ENCODE data around the gene PPP3CA.

The PPP3CA gene

DNA sequence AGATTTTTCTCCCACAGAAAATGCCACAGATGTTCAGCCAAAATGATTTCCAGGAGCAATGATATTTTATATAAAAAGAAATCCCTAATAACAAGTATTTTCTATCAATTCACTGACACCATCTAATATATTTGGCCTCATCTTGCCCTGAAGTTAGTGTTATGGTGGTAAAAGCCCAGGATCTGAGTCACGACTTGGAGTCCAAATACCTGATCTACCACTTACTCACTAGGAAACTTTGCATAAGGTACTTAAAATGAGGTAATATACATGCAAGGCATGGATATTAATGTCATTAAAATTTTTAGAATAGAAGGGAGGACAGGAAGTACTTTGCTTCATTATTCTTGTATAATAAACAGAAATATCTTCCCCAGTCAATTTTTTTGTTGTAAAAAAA lies 16.3 kb downstream of the PPP3CA start:
- TF ChIP-seq, protein P1, sequence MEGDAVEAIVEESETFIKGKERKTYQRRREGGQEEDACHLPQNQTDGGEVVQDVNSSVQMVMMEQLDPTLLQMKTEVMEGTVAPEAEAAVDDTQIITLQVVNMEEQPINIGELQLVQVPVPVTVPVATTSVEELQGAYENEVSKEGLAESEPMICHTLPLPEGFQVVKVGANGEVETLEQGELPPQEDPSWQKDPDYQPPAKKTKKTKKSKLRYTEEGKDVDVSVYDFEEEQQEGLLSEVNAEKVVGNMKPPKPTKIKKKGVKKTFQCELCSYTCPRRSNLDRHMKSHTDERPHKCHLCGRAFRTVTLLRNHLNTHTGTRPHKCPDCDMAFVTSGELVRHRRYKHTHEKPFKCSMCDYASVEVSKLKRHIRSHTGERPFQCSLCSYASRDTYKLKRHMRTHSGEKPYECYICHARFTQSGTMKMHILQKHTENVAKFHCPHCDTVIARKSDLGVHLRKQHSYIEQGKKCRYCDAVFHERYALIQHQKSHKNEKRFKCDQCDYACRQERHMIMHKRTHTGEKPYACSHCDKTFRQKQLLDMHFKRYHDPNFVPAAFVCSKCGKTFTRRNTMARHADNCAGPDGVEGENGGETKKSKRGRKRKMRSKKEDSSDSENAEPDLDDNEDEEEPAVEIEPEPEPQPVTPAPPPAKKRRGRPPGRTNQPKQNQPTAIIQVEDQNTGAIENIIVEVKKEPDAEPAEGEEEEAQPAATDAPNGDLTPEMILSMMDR (IDR thresholded peaks at IDR 0.05), result no peak

DNA sequence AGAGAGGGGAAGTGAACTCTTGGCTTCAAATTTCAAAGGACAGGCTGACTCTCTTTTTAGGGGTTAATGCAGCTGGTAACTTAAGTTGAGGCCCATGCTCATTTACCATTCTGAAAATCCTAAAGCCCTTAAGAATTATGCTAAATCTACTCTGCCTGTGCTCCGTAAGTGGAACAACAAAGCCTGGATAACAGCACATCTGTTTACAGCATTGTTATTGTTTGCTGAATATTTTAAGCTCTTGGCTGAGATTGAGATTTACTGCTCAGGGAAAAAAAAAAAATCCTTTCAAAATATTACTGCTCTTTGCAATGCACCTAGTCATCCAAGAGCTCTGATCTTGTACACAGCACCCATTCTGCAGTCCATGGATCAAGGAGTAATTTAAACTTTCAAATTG lies 17.7 kb downstream of the PPP3CA start:
- TF ChIP-seq, protein P1 (IDR thresholded peaks at IDR 0.05), result no peak

DNA sequence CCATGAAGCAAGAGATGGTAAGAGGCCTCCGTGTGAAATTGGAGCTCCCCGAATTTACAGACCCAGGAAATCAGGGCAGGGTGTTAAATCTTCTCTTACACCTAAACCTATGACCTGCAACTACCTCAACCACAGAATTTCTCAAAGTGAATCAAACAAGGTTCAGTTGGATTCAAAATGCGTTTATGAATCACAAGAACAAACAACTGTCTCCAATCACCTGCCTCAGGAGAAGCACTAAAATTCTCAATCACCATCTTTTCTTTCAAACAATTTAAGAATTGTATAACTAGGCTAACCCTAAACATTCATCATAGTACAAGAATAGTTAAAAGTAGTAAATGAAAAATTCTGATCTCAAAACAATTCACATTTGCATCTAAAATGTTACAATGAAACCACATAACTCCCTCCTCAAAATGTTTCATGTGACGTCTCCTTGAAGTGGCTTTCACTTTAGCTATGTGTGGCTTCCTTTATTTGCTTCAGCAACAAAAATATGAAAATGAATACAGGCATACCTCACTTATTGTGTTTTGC lies 19.2 kb downstream of the PPP3CA start:
- TF ChIP-seq, protein P1 (IDR thresholded peaks at IDR 0.05), result no peak

DNA sequence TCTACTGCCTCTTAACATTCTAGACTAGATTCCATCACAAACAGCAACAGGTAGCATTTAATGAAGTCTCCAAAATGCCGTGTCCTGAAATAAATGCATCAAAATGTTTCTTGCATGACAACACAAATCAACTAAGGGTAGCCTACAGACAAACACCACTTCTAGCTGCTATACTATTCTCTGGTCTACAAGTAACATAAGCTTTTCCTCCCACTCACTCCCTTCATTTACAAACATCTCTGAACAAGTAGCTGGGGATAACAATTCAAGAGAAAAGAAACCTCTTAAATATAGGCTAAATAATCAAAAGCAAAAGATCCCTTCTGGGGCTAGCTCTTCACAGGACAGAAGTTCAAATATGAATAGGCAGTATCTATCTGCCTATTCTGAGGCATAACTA lies 20.8 kb downstream of the PPP3CA start:
- TF ChIP-seq, protein P1 (IDR thresholded peaks at IDR 0.05), result no peak

DNA sequence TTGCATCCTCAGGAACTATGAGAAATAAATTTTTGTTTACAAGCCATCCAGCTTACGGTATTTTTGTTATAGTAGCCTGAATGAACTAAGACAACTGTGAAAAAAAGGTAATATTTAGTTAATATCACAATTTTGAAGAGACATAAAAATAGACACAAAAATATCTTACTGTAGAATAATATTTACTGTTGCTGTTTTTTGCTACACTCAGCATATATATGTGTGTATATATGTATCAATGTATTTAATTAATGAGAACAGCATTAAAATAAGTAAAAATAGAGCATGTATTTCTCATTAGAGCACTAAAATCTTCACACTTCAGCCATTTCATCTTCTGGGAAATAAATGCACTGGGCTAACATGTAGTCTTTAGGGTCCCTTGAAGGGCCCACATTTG lies 24.6 kb downstream of the PPP3CA start:
- TF ChIP-seq, protein P1 (IDR thresholded peaks at IDR 0.05), result no peak

DNA sequence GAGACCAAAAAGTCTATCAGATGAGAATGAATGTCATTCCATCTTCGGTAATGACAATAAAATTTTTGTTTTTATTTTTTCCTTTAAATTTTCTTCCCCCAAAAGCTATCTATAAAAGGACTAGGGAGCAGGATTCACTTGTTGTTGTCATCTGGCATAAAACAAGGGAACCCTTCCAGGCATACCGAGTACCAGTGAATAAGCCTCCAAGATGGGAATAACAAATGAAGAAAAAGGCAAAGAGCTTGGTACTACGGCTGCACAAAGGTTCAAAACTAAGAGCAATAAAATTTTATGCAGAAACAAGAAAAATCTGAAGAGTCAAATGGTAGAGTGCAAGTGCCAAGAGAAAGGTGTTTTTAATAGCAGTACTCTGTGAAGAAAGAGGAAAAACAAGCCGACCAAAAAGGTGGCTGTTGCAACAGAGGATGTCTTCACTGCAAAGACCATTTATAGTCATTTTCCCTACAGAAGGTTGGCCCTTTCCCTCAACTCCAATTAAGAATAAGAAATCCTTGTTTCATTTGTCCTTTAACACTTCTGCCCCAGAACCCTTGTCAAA lies 25.8 kb downstream of the PPP3CA start:
- TF ChIP-seq, protein P1 (IDR thresholded peaks at IDR 0.05), result no peak

DNA sequence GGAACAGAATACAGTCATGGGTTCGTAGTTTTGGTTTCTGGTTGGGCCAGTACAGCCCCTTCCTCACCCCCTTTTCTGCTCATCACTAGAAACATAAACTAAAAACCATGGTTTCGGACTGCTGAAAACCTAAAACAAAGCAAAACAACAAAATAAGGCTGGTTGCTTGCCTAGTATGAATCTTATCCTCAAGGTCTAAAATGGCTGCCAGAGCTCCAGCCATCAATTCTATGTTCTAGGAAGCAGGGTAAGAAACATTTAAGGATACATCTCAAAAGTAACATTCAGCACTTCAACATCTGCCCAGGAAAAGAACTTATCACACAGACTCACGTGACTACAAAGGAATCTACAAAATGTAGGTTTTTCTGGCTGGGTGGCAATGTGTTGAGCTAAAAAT lies 31.5 kb downstream of the PPP3CA start:
- TF ChIP-seq, protein P1 (IDR thresholded peaks at IDR 0.05), result no peak

DNA sequence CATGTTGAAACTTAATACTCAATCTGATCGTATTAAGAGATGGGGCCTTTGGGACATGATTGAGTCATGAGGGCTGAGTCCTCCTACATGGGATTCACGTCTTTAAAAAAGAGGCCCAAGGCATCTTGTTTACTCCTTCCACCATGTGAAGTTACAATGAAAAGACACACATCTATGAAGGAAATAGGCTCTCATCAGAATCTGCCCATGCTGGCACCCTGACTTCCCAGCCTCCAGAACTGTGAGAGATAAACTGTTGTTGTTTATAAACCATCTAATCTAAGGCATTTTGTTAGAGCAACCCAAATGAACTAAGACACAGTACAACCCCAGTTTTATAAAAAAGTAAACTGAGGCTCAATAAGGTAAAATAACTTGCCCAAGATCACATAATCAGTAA lies 32.3 kb downstream of the PPP3CA start:
- TF ChIP-seq, protein P1 (IDR thresholded peaks at IDR 0.05), result no peak
